Esophagus (tissue), 2 donors: ENCODE data around the gene MTFR1L. TPM values are rescaled to one million over a fixed set of nuclear protein-coding genes. Genes with fewer than 3 reads are reported as not detected.
A peak's percentile ranks its signal among the peaks of the same experiment; 100 is the strongest.

ENCODE experiments used
- H3K27ac ChIP-seq, 2 donors: one replicate each; pipeline ENCODE4 v1.5.1; 2013; ENCODE audit warnings: low read depth in 2 of 2, mild to moderate bottlenecking in 2 of 2, inconsistent platforms in 1 of 2, low read length in 1 of 2, moderate library complexity in 1 of 2
- H3K27me3 ChIP-seq, 2 donors: one replicate each; pipeline ENCODE4 v1.6.1; 2013; ENCODE audit warnings: low read length in 2 of 2, control low read depth in 1 of 2, mild to moderate bottlenecking in 1 of 2; ENCODE audit not compliant: insufficient read depth in 2 of 2, control insufficient read depth in 1 of 2
- H3K36me3 ChIP-seq, 2 donors: one replicate each; pipeline ENCODE4 v1.6.1; 2013; ENCODE audit warnings: low read length in 1 of 2; ENCODE audit not compliant: control insufficient read depth in 2 of 2, insufficient read depth in 2 of 2
- H3K4me1 ChIP-seq, 2 donors: one replicate each; pipeline ENCODE4 v1.6.1; 2013; ENCODE audit warnings: low read length in 1 of 2; ENCODE audit not compliant: control insufficient read depth in 2 of 2, insufficient read depth in 2 of 2
- H3K4me3 ChIP-seq, 2 donors: one replicate each; pipeline ENCODE4 v1.5.1; 2013; ENCODE audit warnings: low read length in 2 of 2, mild to moderate bottlenecking in 2 of 2, low read depth in 1 of 2, moderate library complexity in 1 of 2
- H3K9me3 ChIP-seq, 2 donors: one replicate each; pipeline ENCODE4 v1.6.1; 2013; ENCODE audit warnings: mild to moderate bottlenecking in 2 of 2, low read depth in 1 of 2, low read length in 1 of 2, moderate library complexity in 1 of 2; ENCODE audit not compliant: control insufficient read depth in 2 of 2, insufficient read depth in 1 of 2
- WGBS, 2 donors: extraction: QIAGEN DNeasy Blood & Tissue Kit; methylation state at CpG; one replicate each; pipeline ENCODE4 v1.1.7; 2013; 5-methylcytosine and 5-hydroxymethylcytosine counted together
- polyA plus RNA-seq, 2 donors: library from polyadenylated mRNA; stranded (reverse); fragments of 200-250 nt; gene quantifications; one replicate each; pipeline ENCODE4 v1.2.3, GENCODE V29; 2013
- donor health status: healthy with polysubstance abuse.
- donor health status: Bipolar disorder and iron deficiency.

MTFR1L gene
- polyA plus RNA-seq, 2 donors, result 28.4 to 32.0 TPM

DNA sequence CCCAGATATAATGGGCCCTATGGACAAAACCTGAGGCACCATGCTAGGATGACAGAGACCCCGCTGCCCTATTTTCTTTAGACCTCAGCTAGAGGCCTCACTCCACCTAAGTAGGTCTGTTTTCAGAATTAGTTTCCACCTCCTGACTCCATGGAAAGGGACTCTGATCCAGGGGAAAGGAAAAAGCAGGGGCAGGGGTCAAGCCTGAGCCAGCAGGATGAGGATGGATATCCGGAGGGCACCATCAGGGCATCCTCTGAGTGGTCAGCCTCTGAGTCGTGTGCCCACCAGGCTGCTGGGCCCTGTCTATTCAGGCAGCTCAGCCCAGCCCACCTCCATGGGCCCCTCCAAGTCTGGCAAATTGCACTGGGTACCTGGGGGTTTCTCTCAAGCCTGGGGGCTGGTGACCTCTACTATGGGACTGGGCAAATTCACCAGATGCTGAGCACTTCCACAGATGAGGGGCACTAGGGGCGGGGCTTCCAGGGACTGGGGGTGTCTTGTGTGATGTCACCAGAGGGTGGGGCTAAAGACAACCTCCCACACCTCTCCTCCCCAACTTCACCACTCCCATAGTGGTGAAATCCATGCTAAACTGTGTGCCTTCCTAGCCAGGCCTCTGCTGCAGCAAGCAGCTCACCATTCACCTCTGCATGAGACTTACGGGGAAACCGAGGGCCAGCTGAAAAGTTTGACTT, 50.3 kb downstream of the MTFR1L start:
- no peaks in the 10 kb centered on the region for H3K9me3 ChIP-seq
- H3K27ac ChIP-seq, result peak overlapping the region in 1 of 2 donors; percentile 20
- H3K27me3 ChIP-seq, result no peaks in the 10 kb centered on the region
- H3K36me3 ChIP-seq, result peaks cover 0 to 3% of the 10 kb centered on the region in 2 donors
- H3K4me3 ChIP-seq, result no peak overlapping the region
- WGBS, 2 donors, result 62 to 88% methylated on average over 6 of the region's 6 CpGs
- H3K4me1 ChIP-seq, result peaks cover 6 to 24% of the 10 kb centered on the region in 2 donors

DNA sequence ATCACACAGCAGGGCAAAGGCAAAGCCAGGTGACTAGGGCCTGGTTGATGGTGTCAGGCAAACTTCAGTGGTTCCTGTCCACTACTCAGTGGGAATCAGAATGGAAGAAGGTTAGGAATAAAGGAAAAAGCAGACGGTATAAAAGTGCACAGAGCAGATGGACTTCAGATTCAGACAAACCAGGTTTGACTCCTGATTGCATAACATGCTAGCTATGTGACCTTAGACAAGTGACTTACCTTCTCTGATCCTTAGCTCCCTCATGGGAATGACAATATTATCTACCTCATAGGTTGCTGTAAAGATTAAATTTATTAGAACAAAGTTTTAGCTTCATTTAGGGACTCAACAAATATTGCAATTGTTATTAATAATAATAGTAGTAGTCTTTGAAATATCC, 50.9 kb downstream of the MTFR1L start:
- H3K4me1 ChIP-seq, result peaks cover 6 to 24% of the 10 kb centered on the region in 2 donors
- peak overlapping the region in 1 of 2 donors; percentile 20 for H3K27ac ChIP-seq
- no peaks in the 10 kb centered on the region for H3K27me3 ChIP-seq

DNA sequence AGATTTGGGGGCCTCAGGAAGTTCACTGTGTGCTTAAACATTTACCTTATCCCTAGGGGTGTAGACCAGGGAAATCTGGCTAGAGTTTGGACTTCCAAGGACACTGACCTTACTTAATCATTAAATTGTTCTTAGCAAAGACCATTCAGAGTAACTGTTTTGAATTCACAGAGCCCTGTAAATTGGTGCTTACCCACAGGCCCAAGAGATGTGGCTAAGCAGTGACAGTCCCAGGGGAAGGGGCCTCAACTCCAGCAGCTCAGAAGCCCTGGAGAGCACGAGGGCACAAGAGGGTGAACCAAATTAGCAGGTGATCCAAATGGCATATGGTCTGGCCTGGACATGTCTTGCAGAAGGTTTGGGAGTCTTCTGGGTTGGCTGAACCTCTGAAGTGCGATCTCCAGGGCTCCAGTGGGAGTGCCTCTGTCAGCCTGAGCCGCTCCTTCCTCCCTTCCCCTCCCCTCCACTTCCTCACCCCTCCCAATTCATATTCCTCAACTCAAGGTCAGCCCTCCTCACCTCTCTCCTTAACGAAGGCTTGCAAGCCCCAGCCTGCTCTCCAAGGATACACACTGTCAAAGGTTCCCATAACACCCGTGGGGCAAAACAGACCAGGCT, 51.4 kb downstream of the MTFR1L start:
- Histone ChIP-seq H3K27me3 (no peaks in the 10 kb centered on the region), H3K4me1 (peaks cover 10 to 26% of the 10 kb centered on the region in 2 donors), H3K9me3 (no peaks in the 10 kb centered on the region), H3K4me3 (no peak overlapping the region), H3K27ac (peak overlapping the region; percentile 86 to 90), H3K36me3 (peaks cover 0 to 3% of the 10 kb centered on the region in 2 donors)
- WGBS, 2 donors, result 31 to 35% methylated on average over 5 of the region's 5 CpGs

More for the DNA sequence above, 50.9 kb downstream of the MTFR1L start:
- Histone ChIP-seq H3K9me3 (no peaks in the 10 kb centered on the region), H3K4me3 (no peak overlapping the region), H3K36me3 (peaks cover 0 to 3% of the 10 kb centered on the region in 2 donors)
- WGBS, 2 donors, result 59 to 76% methylated on average over 1 of the region's 1 CpG

DNA sequence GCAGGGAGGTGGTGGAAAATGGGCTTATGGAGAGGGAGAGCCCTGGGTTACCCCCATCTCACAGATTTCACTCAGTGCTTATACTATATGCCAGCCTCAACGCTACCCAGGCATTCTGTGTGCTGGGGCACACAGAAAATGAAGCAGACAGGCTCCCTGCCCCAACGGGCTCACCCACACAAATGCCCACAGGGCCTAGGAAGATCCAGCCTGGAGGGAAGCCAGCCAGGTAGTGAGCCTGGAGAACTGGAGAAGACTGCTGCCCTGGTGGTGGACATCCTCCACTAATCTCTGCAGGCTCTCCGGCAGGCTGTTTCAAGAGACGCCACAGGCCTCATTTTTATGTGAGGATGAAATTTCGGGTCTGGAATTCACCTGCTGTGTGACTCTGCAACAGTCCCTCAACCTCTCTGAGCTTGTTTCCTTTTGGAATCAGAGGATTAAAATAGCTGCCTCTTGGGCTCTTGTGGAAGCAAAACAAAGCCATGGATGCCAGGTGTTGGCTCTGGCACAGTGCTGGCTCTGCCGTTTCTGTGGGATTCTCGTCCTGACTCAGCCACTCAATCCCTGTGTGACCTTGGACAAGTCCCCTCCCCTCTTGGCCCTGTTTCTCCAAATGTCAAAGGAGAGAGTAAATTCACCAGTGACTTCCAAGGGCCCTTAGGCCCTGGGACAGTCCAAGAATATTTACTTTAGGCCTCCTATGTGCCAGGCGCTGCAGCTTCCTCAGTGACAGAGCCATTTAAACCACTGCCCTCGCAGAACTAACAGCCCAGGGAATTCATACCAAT, 52.1 kb downstream of the MTFR1L start:
- Histone ChIP-seq H3K4me1 (peaks cover 11 to 28% of the 10 kb centered on the region in 2 donors), H3K36me3 (peaks cover 0 to 3% of the 10 kb centered on the region in 2 donors), H3K9me3 (no peaks in the 10 kb centered on the region), H3K27me3 (no peaks in the 10 kb centered on the region), H3K27ac (peak overlapping the region; percentile 86 to 90), H3K4me3 (no peak overlapping the region)
- WGBS, 2 donors, result 51 to 54% methylated on average over 9 of the region's 9 CpGs

DNA sequence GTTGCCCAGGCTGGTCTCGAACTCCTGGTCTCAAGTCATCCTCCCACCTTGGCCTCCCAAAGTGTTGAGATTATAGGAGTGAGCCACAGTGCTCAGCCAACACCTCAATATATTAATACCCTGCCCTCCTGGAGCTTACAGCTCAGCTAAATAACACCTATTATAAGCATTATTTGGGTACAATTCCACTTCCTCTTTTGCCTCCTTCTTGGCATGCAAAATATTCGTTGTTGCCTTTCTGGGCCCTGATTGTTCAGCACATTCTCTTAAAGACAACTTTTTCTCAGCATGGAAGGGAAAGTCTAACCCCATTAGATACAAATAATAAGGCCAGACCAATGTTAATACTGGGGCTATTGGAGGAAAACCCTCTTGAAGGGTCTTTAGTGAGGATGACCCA, 53.0 kb downstream of the MTFR1L start:
- H3K27ac ChIP-seq, result peak overlapping the region; percentile 86 to 90
- WGBS, 2 donors, result 49 to 60% methylated on average over 2 of the region's 2 CpGs
- no peak overlapping the region for H3K4me3 ChIP-seq
- no peaks in the 10 kb centered on the region for H3K27me3 ChIP-seq
- H3K4me1 ChIP-seq, result peaks cover 11 to 25% of the 10 kb centered on the region in 2 donors
- peaks cover 0 to 3% of the 10 kb centered on the region in 2 donors for H3K36me3 ChIP-seq
- H3K9me3 ChIP-seq, result no peaks in the 10 kb centered on the region

DNA sequence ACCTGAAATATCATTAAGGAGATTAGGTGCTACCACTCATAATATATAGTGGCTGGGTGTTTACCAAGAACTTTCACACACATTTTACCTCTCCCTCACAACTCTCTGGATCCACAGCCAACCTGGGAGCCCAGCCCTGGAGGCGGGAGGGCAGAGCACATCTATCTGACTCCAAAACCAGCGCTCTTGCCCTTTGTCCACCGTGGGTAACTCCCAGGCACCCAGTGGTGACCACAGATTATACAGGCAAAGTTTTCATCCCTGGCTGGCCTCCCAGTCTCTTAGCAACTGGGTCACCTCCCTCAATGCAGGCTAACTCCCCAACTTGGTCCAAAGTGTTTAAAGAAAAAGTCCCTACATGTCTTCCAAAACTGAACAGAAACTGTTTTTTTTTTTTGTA, 53.4 kb downstream of the MTFR1L start:
- peaks cover 11 to 20% of the 10 kb centered on the region in 2 donors for H3K4me1 ChIP-seq
- peaks cover 0 to 3% of the 10 kb centered on the region in 2 donors for H3K36me3 ChIP-seq
- H3K4me3 ChIP-seq, result no peak overlapping the region
- WGBS, 2 donors, result 35 to 51% methylated on average over 3 of the region's 3 CpGs
- no peaks in the 10 kb centered on the region for H3K27me3 ChIP-seq
- no peaks in the 10 kb centered on the region for H3K9me3 ChIP-seq
- peak overlapping the region; percentile 62 to 90 for H3K27ac ChIP-seq

DNA sequence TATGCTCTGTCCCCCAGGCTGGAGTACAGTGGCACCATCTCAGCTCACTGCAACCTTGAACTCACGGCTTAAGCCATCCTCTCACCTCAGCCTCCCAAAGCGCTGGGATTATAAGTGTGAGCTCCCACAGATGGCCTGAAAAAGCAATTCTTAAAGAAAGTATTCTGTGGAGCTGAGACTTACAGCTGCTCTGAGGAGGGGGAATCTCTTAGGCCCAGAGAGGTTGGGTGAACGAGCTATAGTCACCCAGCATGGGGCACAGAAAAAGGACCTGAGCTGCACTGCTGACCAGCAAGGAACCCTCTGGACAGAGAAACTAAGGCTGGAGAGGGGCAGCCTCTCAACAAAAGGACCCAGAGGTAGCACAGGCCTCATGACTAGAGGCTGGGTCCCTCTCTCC, 54.5 kb downstream of the MTFR1L start:
- H3K4me3 ChIP-seq, result peak overlapping the region; percentile 61 to 75
- H3K27ac ChIP-seq, result peak overlapping the region; percentile 92 to 95

DNA sequence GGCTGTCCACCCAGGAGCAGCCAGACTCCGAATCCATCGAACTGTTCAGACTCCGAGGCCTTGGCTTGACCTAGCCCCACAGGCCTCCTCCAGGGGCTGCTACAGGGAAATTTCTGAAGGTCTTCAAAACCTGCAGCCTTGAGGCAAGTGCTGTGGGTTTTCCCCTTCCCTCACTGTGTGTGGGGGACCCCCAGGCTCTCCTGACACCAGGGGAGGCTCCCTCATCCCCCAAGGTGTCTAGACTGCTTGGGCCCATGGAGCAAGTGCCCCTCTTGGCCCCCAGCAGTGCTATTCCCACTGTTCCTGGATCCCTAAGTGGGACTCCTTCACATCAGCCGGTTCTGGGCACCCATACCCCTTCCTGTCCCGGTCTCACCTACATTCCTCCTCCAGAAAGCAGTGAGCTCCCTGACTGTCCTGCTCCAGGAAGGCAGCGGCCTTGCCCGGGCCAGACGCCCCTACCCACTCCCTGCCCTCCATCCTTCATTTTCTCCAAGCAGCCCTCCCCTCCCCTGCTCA, 54.9 kb downstream of the MTFR1L start:
- Histone ChIP-seq H3K27ac (peak overlapping the region; percentile 92 to 95), H3K4me3 (peak overlapping the region; percentile 61 to 75), H3K36me3 (peaks cover 0 to 3% of the 10 kb centered on the region in 2 donors), H3K27me3 (no peaks in the 10 kb centered on the region), H3K9me3 (no peaks in the 10 kb centered on the region), H3K4me1 (peaks cover 11 to 23% of the 10 kb centered on the region in 2 donors)
- 23 to 25% methylated on average over 8 of the region's 8 CpGs for WGBS, 2 donors

More for the DNA sequence above, 54.5 kb downstream of the MTFR1L start:
- Histone ChIP-seq H3K9me3 (no peaks in the 10 kb centered on the region), H3K27me3 (no peaks in the 10 kb centered on the region), H3K4me1 (peaks cover 11 to 20% of the 10 kb centered on the region in 2 donors), H3K36me3 (peaks cover 0 to 3% of the 10 kb centered on the region in 2 donors)
- 82 to 87% methylated on average over 3 of the region's 3 CpGs for WGBS, 2 donors

DNA sequence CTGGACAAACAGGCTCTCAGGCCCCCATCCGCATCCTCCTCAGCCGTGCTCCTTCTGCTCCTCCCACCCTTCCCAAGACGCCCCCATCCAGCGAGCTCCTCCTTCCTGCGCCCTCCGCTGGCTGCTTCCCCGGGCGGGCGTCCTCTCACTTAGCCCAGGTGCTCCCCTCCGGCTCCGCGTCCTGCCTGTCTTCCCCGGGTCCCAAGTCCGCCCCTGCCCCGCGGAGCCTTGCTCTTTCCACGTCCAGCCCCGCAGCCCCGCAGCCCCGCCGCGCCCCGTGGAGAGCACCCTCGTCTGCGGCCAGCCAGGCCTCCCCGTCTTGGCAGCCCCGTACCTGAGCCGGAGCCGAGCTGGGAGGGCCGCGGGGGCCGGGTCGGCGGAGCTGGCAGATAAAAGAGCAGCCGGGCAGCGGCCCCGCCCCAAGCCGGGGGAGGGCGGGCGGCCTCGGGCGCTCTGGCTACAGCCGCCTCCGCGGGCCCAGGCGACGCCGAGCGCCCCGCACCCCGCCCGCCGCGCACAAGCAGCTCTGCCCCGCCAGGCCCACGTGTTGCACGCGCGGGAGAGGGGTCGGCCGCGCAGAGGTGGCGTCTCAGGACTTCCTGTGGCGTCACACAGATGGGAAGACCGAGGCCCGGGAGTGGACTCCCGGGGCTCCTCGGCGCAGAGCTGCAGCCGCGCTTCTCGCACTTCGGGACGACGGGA, 55.6 kb downstream of the MTFR1L start, which contains the start of gene PAQR7:
Gene PAQR7, minus strand, starts transcription at position 555 of the 702 bp plus-strand sequence. CDS start 11,869 bp downstream, outside the sequence.
- peaks cover 11 to 27% of the 10 kb centered on the region in 2 donors for H3K4me1 ChIP-seq
- peak within 1 kb of the TSS; percentile 92 to 95 for H3K27ac ChIP-seq
- 0 to 1% methylated on average over 64 to 75 of the region's 75 CpGs for WGBS, 2 donors
- H3K36me3 ChIP-seq, result peaks cover 0 to 1% of the 10 kb centered on the region in 2 donors
- no peaks in the 10 kb centered on the region for H3K9me3 ChIP-seq
- H3K4me3 ChIP-seq, result peak within 1 kb of the TSS; percentile 61 to 75
- no peaks in the 10 kb centered on the region for H3K27me3 ChIP-seq
